Renal cortex interstitium (tissue), 11 donors: Measurements from ENCODE around the gene GRM1. TPM values are rescaled to one million over a fixed set of nuclear protein-coding genes. Genes with fewer than 3 reads are reported as not detected.

Experiments used
- DNase-seq, 11 donors: peaks; one replicate each; pipeline ENCODE4 v3.0.0-alpha.2; 2013; ENCODE audit warnings: low read depth in 9 of 11, low spot score in 4 of 11; ENCODE audit errors: extremely low read depth in 1 of 11
- polyA plus RNA-seq, 3 donors: library from polyadenylated mRNA; unstranded; fragments of 120-200 nt; gene quantifications; one replicate each; pipeline ENCODE4 v1.2.1, GENCODE V29; 2013; ENCODE audit not compliant: insufficient read length in 3 of 3

The GRM1 gene
- polyA plus RNA-seq, 3 donors, result 0.11 to 0.14 (median 0.11) TPM

GRCh38 chr6:146297815-146298214 lies 269.0 kb downstream of the GRM1 start:
- no peak for DNase-seq

GRCh38 chr6:146300521-146300920 lies 271.7 kb downstream of the GRM1 start:
- no peak for DNase-seq

- no peak for DNase-seq
Measured at GRCh38 chr6:146301764-146302163, 272.9 kb downstream of the GRM1 start.

- DNase-seq, result no peak
Measured at GRCh38 chr6:146302994-146303393, 274.1 kb downstream of the GRM1 start.

GRCh38 chr6:146304181-146304580 lies 275.3 kb downstream of the GRM1 start:
- DNase-seq, result no peak

- no peak for DNase-seq
Measured at GRCh38 chr6:146305092-146305491, 276.2 kb downstream of the GRM1 start.

- DNase-seq, result no peak
Measured at GRCh38 chr6:146305951-146306350, 277.1 kb downstream of the GRM1 start.

GRCh38 chr6:146310628-146311027 lies 281.8 kb downstream of the GRM1 start:
- no peak for DNase-seq

- no peak for DNase-seq
Measured at GRCh38 chr6:146311079-146311478, 282.2 kb downstream of the GRM1 start.

GRCh38 chr6:146312608-146313007 lies 283.7 kb downstream of the GRM1 start:
- DNase-seq, result no peak

- DNase-seq, result no peak
Measured at GRCh38 chr6:146315381-146316174, 286.7 kb downstream of the GRM1 start.

- no peak for DNase-seq
Measured at GRCh38 chr6:146316175-146316495, 287.3 kb downstream of the GRM1 start.

- no peak for DNase-seq
Measured at GRCh38 chr6:146331013-146331412, 302.2 kb downstream of the GRM1 start.

GRCh38 chr6:146335336-146335735 lies 306.5 kb downstream of the GRM1 start:
- no peak for DNase-seq

- DNase-seq, result no peak
Measured at GRCh38 chr6:146336191-146336590, 307.3 kb downstream of the GRM1 start.

GRCh38 chr6:146337376-146337775 lies 308.5 kb downstream of the GRM1 start:
- DNase-seq, result no peak

- DNase-seq, result no peak
Measured at GRCh38 chr6:146339716-146340115, 310.9 kb downstream of the GRM1 start.

GRCh38 chr6:146341493-146342230 lies 312.8 kb downstream of the GRM1 start:
- no peak for DNase-seq

- DNase-seq, result no peak
Measured at GRCh38 chr6:146345598-146345997, 316.7 kb downstream of the GRM1 start.

- no peak for DNase-seq
Measured at GRCh38 chr6:146347090-146347489, 318.2 kb downstream of the GRM1 start.

- no peak for DNase-seq
Measured at GRCh38 chr6:146347690-146348089, 318.8 kb downstream of the GRM1 start.
